Measurements from ENCODE around the gene RABGAP1L.

GRCh38 chr1:174273776-174274175, 114.5 kb downstream of the RABGAP1L start:
- TF ChIP-seq CTCF (IDR thresholded peaks at IDR 0.05) (no peak), POLR2A (IDR thresholded peaks at IDR 0.05) (no peak)

All from thyroid gland (tissue), 4 donors.